Neural crest cell (in vitro differentiated cells): ENCODE measurements around the gene MSRB2. TPM values are rescaled to one million over a fixed set of nuclear protein-coding genes. Genes with fewer than 3 reads are reported as not detected.
A peak's percentile ranks its signal among the peaks of the same experiment; 100 is the strongest.

Source experiments
- DNase-seq: peaks from one replicate; pipeline ENCODE4 v3.0.0; 2021; ENCODE audit warnings: low read depth, mixed read lengths, low spot score
- H3K27ac Mint-ChIP-seq: one replicate; pipeline ENCODE4 v1.8.0; 2021; ENCODE audit warnings: mild to moderate bottlenecking, mixed read lengths; ENCODE audit not compliant: unreplicated experiment
- H3K27me3 Mint-ChIP-seq: 2 replicates; pipeline ENCODE4 v1.8.0; 2021; ENCODE audit warnings: low read depth, mild to moderate bottlenecking, mixed read lengths
- H3K36me3 Mint-ChIP-seq: 2 replicates; pipeline ENCODE4 v1.8.0; 2021; ENCODE audit warnings: low read depth, mild to moderate bottlenecking, mixed read lengths
- H3K4me1 Mint-ChIP-seq: 2 replicates; pipeline ENCODE4 v1.8.0; 2021; ENCODE audit warnings: mixed read lengths
- H3K4me3 Mint-ChIP-seq: one replicate; pipeline ENCODE4 v1.8.0; 2021; ENCODE audit warnings: mild to moderate bottlenecking, mixed read lengths
- H3K9me3 Mint-ChIP-seq: 2 replicates; pipeline ENCODE4 v1.8.0; 2021; ENCODE audit warnings: mixed read lengths
- CTCF ChIP-seq: fragments of 200-600 bp; sonication (generic); conservative IDR thresholded peaks from 2 replicates; pipeline ENCODE4 v1.5.0; 2021; ENCODE audit warnings: antibody characterized with exemption, mild to moderate bottlenecking
- total RNA-seq: library from RNA; stranded (reverse); gene quantifications from 2 replicates; pipeline ENCODE4 v1.2.1, GENCODE V29; 2021

MSRB2 gene
- total RNA-seq, 1 donor from 2014 or later = 28.9 TPM

GRCh38 chr10:23099079-23099478 is 3.7 kb downstream of the MSRB2 start:
- Mint-ChIP-seq H3K27ac (no peak overlapping the region), H3K4me1 (peaks cover 52% of the 10 kb centered on the region), H3K36me3 (peaks cover 17% of the 10 kb centered on the region), H3K4me3 (peak overlapping the region; percentile 8), H3K27me3 (no peaks in the 10 kb centered on the region), H3K9me3 (peaks cover 13% of the 10 kb centered on the region)
- no peak for DNase-seq
- TF ChIP-seq CTCF = no peak

DNA sequence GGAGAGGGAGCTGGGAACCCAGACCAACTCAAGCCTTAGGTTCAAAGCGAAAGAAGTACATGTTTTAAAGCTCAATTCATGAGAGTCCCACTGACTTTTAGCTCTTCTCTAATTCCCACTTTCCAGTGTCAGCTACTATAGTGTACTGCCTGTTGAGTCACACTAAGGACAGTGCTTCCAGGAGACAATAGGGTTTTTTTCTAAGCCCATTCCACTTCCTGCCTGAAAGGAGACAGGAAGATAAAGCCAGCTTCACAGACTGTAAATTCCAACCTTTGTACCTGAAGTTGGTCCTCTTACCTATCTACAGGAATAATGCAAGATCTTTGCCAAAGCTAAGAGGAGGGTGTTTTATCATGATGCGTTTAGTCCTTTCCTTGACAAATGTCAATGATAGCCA is 4.4 kb downstream of the MSRB2 start:
- peaks cover 47% of the 10 kb centered on the region for H3K4me1 Mint-ChIP-seq
- H3K36me3 Mint-ChIP-seq = peaks cover 24% of the 10 kb centered on the region
- no peaks in the 10 kb centered on the region for H3K27me3 Mint-ChIP-seq
- peaks cover 8% of the 10 kb centered on the region for H3K9me3 Mint-ChIP-seq
- no peak for DNase-seq
- H3K4me3 Mint-ChIP-seq = no peak overlapping the region
- H3K27ac Mint-ChIP-seq = no peak overlapping the region
- TF ChIP-seq CTCF = no peak

- DNase-seq = no peak
- TF ChIP-seq CTCF = no peak
- H3K36me3 Mint-ChIP-seq = peaks cover 31% of the 10 kb centered on the region
- no peak overlapping the region for H3K27ac Mint-ChIP-seq
- no peaks in the 10 kb centered on the region for H3K27me3 Mint-ChIP-seq
- H3K4me3 Mint-ChIP-seq = no peak overlapping the region
- peaks cover 7% of the 10 kb centered on the region for H3K9me3 Mint-ChIP-seq
- peaks cover 47% of the 10 kb centered on the region for H3K4me1 Mint-ChIP-seq
Observed at GRCh38 chr10:23100331-23101030, 5.1 kb downstream of the MSRB2 start.

DNA sequence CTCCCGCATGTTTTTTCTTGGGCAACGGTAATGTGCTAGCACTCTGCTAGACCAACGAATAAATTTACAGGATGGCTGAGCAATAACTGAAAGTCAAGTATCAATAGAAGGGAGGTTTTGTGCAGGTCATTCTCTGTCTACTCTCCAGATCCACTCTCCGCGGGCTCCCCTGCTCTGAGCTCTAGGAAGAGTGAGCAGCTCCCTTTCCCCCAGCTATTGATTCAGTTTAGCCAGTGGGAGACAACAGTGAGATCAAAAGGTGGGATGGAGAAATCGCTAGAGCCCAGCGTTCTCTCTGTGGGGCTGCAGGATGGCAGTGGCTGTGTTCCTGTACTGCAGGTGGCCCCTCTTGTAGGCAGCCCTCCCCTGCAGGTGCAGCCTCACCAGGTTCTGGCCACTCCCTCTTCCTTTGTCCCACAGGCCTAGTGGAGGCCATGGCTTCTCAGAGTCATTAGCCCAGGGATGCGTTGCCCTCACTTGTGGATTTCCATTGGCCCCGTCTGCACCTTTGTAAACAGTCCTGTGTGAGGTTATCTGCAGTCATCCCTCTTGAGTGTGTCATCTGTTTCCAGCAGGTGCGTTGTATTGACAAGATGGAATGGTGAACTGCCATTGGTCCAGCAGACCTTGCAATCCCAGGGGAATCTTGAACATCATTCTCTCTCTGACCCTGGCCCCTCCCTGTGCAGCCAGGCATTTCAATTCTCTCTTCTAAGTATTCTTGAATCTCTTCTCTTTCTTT is 11.1 kb downstream of the MSRB2 start:
- H3K9me3 Mint-ChIP-seq = no peaks in the 10 kb centered on the region
- H3K27ac Mint-ChIP-seq = peak overlapping the region; percentile 65
- H3K4me3 Mint-ChIP-seq = no peak overlapping the region
- peaks cover 27% of the 10 kb centered on the region for H3K36me3 Mint-ChIP-seq
- no peaks in the 10 kb centered on the region for H3K27me3 Mint-ChIP-seq
- H3K4me1 Mint-ChIP-seq = peaks cover 45% of the 10 kb centered on the region
- TF ChIP-seq CTCF = no peak
- no peak for DNase-seq

GRCh38 chr10:23110722-23111516 is 15.5 kb downstream of the MSRB2 start:
- TF ChIP-seq CTCF = no peak
- H3K27me3 Mint-ChIP-seq = no peaks in the 10 kb centered on the region
- peaks cover 22% of the 10 kb centered on the region for H3K36me3 Mint-ChIP-seq
- peak; percentile 12 for DNase-seq
- peak overlapping the region; percentile 54 for H3K27ac Mint-ChIP-seq
- H3K4me1 Mint-ChIP-seq = peaks cover 47% of the 10 kb centered on the region
- H3K9me3 Mint-ChIP-seq = no peaks in the 10 kb centered on the region
- peak overlapping the region; percentile 48 for H3K4me3 Mint-ChIP-seq
